DMS53 (cell line): Measurements from ENCODE around the gene VPS9D1.
"Not testable (repeated sequence)": the region's sequence is repeated elsewhere in the genome, so short reads cannot be mapped to it uniquely, and the experiment has no call there.

Experiments
- DNase-seq: peaks from one replicate; lab custom pipeline; 2025; lab: John Stamatoyannopoulos, UW

Gene VPS9D1

DNA sequence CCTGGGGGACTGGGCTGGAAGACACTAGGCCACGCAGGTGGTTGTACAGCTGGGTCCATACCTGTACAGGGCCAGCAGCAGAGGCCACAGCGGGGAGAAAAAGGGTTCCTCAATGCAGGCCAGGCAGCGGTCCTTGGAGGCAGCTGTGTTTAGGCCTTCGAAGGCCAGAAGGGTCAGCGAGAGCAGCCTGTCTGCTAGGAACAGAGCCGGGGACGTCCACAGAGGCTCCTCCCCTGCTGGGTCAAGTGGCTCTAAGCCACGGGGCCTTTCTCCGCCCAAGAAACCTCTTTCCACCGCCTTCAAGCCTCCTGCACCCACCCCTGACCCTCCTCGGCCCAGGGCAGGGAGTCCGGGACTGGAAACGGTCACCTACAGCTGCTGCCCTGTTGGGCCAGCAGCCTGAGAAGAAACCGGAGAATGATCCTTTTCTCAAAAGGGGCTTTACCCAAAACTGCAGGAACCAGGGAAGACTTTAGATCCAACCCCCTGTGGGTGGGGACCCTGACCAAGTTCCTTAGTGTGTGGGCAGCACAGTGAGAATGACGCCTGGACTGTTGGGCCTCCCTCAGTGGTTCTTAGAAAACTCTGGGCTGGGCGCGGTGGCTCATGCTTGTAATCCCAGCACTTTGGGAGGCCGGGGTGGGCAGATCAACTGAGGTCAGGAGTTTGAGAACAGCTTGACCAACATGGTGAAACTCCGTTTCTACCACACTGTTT lies 10.8 kb downstream of the VPS9D1 start:
- DNase-seq: no peak

DNA sequence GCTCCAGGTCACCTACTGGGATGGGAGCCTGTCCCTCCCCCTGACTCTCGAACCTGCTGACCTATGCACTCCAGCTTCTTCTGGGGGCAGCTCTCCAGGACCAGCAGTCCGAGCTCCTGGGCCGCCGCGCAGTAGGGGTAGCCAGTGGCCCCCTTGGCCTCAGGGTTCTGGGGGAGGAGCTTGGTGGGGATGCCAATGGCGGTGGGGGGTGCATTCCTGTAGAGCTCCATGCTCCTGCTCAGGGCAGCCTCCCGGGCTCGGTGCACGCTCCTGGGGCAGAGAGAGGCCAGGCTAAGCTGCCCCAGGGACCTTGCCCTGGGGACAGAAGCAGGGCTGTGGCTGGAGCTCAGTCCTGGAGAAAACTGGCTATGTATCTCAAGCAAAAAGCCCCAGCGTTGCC lies 11.5 kb downstream of the VPS9D1 start:
- no peak for DNase-seq

DNA sequence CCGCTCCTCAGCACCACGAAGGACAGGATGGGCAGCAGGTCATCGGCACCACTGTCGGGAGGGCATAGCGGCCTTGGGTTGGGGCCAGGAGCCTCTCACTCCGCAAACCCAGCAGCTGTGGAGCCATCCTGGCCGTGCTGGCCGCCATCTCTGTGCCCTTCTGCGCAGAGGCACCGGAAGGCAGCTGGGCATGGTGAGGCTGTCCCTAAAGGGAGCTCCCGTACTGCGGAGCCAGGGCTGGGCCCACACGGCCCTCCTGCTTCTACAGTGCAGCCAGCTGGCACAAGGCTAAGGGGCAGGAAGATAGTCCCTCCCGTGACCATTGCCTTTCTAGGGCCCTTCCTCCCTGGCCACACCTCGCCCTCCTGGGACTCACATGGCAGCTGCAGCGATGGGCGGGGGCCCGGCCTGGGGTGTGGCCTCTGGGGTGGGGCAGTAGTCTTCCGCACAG lies 12.2 kb downstream of the VPS9D1 start:
- DNase-seq: no peak

DNA sequence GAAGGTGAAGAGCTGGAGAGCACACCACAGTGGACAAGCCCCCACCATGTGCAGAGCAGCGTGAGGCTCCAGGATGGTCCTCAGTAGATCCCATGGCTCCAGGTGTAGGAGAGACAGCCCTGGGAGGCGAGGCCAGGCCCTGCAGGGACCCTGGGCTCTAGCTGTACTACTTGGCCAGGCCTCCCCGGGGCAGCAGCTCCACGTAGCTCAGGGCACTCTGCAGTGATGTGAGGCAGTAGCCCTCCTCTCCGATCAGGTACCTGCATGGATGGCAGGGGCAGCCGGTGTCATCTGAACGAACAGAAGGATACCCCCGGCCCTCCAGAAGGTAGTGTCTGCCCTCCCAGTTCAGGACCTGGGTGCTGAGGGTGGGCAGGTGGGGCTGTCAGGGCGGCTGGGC lies 13.0 kb downstream of the VPS9D1 start:
- no peak for DNase-seq

DNA sequence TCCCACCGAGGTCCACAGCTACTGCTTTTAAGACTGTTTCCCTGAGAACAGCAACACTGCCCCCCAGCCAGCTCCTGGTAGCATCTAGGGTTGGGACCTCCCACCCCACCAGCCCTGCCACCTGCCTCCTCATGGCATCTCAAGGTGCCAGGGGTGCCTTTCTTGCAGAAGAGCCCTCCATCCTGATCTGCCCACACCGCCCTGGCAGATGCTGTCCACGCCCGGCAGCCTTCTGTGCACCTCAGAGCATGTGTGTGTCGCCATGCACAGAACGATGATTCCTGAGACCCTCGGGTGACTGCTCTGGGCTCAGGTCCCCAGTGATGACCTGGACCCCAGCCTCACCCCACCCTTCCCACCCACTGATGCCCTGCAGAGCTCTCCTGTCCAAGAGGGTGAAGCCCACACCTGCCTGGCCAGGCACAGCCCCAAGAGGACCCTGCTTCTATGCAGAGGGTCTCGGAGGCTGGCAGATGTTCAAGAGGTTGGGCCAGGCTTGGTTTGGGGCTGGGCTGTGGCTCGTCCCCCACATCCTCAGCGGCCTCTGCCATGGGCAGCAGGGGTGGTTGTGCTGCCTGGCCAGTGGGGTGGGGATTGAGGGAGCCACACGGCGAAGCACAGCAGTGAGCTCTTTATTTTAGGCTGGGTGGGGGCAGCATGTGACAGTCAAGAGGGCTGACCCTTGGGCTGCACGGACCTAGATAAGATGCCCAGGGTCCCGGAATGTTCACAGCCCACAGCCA lies 14.0 kb downstream of the VPS9D1 start:
- DNase-seq: no peak

DNA sequence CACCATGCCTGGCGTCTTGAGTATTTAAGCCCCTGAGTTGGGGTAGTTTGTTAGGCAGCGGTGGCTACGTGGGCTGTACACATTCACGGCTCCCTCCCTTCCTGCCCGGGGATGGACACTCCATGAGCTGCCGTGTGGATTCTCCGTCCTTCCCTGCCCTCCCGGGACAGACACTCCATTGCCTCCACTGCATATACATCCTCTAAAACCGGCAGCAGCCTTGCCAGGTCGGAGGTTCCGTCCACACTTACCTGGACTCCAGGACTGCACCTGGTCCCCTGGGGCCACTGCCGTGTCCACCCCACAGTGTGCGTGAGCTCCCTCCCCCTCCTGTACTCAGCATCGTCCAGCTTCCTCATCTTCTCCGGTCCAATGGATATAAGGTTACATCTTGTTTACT lies 15.7 kb downstream of the VPS9D1 start:
- peak; percentile 41 for DNase-seq

DNA sequence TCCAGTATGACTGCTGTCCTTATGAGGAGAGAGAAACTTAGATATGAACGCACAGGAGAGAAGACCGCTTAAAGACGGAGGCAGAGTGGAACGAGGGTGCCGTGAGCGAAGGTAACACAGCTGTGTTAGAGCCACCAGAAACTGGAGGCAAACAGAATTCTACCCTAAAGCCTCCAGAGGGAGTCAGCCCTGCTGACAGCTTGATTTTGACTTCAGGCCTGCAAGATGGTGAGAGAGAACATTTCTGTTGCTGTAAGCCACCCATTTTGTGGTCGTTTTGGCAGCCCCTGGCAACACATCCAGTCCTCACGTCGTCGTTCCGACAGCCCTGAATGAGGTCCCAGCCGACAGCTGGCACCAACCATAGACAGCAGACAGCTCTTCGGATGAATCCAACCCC lies 16.4 kb downstream of the VPS9D1 start:
- DNase-seq: no peak

DNA sequence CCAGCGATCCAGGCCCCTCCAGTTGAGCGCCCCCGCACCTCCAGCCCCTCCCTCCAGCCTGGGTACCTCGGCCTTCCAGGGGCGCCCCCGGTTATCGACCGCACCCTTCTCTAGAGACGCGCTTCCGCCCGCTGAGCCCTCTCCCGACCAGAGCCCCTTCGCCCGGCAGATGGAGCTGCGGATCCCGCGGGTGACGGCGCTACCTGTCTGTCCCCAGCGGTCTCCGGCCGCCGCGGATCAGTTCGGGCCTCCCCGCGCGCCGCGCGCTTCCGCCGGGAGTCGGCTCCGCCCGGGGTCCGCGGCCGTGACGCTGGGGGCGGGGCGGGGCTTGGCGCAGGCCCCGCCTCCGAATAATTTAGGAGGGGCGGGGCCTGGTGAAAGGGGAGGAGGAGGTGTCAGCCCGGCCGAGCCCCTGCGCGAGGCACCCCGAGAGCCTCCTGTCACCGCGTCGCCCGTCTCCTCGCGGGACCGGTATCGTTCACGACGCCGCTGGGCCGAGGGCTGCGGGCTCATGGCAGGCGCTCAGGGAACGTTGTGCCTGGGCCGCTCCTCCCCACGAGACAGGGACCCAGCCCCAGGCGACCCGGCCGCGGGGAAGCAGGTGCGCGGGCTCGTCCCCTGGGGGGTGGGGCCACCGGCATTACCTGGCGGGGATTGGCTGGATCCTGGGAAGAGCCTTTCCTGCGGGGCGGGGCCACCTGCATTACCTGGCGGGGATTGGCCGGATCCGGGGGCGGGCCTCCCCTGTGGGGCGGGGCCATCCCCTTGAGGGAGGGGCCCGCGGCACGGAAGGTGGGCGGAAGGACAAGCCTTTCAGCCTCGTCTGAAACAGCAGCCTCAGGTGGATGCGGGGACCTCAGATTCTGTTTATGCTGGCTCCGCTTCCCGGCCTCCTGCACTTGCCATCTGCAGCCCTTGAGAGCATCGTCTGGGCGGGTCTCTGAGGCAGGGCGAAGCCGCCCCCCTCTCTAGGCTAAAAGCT lies 19.0 kb downstream of the VPS9D1 start, which contains the start of gene SPATA2L:
TSS of gene SPATA2L (minus strand) at position 281 of the 982 bp plus-strand sequence. CDS start 473 bp downstream, outside the sequence.
- peak; percentile 97 for DNase-seq

DNA sequence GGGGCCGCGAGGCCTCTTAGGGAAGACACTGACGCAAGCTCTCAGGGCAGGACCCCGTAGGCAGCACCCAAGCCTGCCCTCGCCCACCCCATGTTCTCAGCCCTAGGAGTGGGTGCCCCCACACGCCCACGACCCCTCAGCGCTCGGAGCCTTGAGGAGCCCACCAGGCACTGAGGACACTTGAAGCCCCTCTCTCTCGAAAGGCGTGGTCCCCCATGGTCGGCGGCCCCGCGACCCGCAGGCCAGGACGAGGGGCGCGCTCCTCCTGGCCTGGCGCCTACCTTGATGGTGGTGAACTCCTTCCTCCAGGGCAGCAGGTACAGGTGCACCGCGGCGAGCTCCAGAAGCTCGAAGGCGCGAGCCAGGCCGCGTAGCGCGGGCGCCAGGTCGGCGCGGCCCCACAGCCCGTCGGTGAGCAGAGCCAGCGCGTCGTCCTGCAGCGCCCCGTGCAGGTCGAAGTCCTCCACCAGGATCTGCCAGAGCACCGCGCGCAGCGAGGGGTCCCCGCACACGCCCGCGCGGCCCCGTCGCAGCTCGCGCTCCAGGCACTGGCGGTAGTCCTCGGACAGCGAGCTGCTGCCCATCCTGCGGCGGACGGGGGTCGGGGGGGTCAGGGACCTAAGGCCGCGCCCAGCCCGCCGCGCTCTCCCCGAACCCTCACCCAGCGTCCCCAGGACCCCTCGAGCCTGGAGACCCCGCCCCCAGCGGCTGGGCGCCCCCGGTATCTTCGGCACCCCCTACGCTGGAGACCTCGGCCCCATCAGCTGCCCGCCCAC lies 19.9 kb downstream of the VPS9D1 start:
- DNase-seq: peak; percentile 88

DNA sequence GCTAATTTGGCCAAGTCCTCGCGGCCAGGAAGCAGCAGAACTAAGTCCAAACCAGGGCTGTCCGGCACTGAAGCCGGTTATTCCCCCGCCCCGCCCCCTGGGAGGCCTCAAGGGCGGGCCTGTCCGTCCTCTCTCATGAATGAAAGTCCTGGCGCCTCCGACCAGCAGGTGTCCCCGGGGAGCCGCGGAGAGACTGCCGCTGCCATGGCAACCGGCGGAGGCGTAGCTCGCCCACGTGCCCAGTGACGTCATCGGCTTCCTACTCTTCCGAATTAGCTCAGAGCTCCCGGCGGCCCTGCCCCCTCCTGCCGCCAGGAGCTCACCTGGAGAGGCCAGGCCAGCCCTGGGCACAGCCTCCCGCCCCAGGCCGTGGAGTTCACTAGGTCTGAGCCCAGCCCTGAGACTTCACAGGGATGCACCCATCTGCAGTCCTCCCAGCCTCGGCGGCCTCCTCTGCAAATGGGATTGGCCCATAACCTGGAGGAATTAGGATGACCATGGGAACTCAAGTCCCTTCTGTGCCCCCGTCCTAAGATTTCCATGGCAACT lies 20.5 kb downstream of the VPS9D1 start:
- DNase-seq: peak; percentile 99

DNA sequence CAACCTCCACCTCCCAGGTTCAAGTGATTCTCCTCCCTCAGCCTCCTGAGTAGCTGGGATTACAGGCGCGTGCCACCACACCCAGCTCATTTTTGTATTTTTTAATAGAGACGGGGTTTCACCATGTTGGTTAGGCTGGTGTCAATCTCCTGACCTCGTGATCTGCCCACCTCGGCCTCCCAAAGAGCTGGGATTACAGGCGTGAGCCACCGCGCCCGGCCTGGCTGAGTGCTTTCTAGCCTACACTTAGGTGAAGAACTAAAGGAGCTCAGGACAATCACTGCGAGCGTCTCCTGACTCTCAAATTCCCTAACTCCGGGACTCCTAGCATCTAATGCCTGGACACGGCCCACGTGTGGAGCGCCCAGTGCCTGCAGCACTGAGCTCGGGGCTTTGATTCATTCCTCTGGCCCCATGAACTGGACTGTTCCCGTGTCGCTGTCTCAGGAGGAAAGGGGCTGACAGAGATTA lies 21.0 kb downstream of the VPS9D1 start:
- not testable (repeated sequence) for DNase-seq

DNA sequence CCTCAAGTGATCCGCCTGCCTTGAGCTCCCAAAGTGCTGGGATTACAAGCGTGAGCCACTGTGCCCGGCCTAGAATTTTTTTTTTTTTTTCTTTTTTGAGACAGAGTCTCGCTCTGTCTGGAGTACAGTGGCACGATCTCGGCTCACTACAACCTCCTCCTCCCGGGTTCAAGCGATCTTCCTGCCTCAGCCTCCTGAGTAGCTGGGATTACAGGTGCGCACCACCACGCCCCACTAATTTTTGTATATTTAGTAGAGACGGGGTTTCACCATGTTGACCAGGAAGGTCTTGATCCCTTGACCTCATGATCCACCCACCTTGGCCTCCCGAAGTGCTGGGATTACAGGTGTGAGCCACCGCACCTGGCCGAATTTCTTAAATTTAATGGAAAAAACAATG lies 22.0 kb downstream of the VPS9D1 start:
- not testable (repeated sequence) for DNase-seq

DNA sequence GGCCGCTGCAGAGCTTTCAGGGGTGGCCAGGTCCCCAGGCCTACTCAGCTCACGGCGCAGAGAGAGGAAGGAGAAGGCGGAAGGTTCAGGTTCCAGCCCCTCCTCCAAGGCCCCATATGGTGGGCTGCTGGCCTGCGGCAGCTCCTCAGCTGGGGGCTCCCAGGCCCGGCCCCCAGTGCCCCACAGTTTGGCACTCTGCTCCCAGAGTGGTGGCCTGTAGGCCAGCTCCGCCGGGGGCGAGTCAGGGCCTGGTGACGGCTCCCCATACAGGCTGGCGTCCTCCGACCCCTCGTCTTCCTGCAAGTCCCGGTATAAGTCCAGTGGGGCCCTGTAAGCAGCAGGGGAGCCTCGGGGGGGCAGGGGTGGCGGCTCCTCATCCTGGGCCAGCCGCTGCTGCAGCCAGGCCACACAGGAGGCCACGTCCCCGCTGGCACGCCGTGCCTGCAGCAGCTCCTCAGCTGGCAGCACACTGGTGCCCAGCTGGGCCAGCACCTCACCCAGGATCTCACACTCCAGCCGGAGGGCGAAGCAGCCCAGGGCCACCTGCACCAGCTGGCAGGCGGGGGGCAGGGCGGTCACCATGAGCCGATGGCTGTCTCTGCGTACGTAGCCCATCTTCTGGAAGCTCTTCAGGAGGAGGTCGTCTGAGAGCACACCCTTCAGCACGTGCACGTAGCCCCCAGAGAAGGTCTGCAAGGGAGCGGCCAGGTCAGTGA lies 22.9 kb downstream of the VPS9D1 start:
- DNase-seq: no peak

DNA sequence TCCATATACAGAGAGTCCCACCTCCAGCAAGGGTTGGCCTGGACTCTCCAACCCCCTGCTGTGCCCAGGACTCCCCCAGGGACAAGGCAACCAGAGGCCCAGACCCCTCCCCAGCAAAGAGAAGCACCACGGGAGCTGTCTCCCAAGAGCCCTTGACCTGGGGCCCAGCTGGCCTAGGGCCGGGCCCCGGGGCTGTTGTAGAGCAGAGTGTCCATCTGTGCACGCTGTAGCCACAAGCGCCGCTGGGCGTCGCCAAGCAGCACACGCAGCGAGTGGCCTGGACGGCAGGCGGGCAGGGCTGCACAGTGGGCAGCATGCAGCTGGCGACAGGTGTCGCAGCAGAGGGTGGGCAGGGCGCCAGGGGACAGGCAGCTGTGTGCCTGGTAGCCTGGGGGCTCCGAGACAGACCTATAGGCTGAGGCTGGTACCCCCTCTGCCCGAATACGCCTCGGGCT lies 23.5 kb downstream of the VPS9D1 start:
- no peak for DNase-seq

DNA sequence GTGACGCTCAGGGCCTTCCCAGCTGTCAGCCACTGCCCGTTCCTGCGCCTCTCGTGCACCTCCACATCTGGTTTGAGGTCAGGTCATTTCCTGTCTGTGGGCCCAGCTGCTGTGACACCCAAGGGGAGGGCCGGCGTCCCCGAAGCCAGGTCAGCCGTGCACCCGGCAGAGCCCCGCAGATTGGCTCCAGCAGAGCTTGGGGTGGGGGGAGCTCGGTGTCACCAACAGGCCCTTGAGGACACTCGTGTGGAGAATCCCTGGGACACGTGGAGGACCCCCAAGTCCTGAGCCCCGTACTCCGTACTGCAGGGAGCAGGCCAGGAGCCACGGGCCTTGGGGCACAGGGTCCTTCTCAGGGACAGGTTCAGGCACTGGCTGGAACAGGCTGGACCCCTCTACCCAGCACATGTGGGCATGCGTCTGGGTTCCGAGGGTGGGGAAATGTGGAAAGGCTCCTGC lies 24.0 kb downstream of the VPS9D1 start:
- no peak for DNase-seq

DNA sequence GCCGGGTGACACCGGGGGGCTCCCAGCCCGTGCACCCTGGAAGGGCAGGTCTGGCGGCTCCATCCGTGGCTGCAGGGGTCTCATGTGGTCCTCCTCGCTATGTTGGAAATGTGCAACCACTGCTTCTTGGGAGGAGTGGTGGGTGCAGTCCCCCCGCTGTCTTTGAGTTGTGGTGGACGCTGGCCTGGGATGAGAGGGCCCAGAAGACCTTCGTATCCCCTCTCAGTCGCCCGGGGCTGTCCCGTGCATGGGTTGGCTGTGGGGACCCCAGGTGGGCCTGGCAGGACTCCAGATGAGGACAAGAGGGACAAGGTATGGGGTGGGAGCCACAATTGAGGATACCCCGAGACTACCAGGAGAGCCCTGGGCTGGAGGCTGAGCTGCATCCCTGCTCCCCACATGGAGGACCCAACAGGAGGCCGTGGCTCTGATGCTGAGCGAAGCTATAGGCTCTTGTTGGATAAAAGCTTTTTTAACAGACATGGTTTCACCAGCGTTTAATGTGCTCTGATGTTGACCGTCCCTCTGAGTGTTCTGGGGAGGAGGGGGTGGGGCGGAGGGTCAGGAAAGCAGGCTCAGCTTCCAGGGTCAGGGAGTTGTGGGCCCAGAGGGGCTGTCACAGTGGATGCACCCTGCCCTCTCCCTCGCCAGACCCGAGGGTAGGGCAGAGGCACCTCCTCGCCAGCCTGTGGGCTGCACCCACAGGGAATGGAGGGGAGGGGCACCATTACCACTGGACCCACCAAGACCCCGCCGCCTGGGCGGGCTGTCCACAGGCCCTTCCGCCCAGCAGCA lies 24.6 kb downstream of the VPS9D1 start:
- no peak for DNase-seq

DNA sequence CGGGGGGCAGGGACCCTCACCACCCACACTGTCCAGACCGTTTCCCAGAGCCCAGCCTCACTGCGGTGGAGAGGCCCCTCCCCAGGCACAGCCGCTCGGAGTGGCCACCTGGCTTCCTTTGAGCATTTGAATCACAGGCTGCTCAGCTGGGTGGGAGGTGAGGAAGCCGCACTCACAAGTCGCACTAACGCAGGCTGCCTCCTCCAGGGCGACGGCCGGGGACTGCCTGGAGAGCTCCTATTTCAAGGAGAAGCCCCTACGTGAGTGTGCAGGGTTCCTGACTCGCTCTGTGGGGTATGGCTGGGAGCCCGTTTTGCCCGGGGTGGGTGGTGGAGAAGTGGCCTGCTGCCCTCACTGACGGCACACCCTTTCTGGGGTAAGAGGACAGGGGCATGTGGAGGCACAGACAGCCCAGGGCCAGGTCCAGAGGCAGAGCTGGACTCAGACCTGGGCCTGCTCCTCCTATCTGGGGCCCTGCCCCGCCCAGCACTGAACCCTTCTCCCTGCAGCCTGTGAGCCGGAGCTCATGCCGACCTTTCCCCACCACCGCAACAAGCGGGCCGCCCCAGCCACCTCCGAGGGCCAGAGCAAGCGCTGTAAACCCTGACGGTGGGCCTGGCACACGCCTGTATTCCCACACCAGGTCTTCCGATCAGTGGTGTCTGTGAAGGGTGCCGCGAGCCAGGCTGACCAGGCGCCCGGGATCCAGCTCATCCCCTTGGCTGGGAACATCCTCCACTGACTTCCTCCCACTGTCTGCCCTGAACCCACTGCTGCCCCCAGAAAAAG lies 25.4 kb downstream of the VPS9D1 start:
- no peak for DNase-seq

DNA sequence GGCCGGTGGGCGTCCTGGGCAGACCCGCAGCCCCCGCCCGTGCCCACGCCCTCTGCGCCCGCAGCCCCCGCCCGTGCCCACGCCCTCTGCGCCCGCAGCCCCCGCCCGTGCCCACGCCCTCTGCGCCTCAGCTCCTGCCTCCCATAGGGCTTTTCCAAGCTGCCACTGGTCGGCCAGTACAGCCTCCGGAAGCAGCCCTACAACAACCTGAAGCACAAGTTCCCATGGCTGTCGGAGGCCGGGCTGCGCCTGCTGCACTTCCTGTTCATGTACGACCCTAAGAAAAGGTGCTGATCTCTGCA lies 26.0 kb downstream of the VPS9D1 start:
- DNase-seq: not testable (repeated sequence)
